ENCODE measurements around the gene TRIO.

The TRIO gene

DNA sequence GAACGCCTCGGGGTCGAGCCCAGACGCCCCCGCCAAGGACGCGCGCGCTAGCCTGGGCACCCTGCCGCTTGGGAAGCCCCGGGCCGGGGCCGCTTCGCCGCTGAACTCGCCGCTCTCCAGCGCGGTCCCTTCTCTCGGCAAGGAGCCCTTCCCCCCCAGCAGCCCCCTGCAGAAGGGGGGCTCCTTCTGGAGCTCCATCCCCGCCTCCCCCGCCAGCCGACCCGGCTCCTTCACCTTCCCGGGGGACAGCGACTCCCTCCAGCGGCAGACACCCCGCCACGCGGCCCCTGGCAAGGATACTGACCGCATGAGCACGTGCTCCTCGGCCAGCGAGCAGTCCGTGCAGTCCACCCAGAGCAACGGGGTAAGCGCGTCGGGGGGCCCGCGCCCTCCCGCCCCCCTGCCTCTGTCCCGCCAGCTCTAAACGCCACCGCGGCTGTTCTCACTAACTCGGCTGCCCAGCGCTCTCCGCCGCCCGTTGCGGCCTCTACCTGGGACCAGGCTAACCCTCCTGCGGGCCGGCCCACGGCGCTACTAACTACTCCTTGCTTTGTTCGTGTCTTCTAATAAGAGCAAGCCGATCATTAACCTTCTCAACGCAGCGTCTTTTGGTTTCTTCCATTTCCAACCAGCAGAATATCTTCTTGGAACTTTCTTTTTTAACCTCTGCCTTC lies 344.9 kb downstream of the TRIO start:
- TF ChIP-seq CTCF (conservative IDR thresholded peaks at IDR 0.05; ENCODE audit: low read depth, low read length) = no peak
- H3K4me3 ChIP-seq (ENCODE audit: low read depth, low read length) = no peak overlapping the region
- no peak for DNase-seq (ENCODE audit: low read depth)

DNA sequence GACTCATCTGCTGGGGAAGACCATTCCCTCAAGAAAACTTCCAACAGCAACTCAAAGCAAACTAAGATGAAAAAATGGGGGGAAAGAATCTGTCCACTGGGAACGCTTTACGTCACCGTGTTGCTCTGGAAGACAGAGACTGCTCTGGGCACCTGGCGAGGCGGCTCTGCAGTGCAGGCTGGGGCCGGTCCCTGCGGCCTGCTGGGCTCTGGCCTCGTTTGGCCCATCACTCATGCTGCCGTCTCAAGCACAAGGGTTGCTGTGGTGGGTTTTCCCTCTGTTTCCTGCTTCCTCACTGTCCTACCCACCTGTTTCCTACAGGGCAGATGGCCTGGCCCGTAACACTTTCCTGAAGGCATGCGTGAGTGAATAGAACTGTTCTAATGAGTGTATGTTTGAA lies 345.6 kb downstream of the TRIO start:
- no peak overlapping the region for H3K4me3 ChIP-seq (ENCODE audit: low read depth, low read length)
- no peak for DNase-seq (ENCODE audit: low read depth)
- TF ChIP-seq CTCF (conservative IDR thresholded peaks at IDR 0.05; ENCODE audit: low read depth, low read length) = no peak

DNA sequence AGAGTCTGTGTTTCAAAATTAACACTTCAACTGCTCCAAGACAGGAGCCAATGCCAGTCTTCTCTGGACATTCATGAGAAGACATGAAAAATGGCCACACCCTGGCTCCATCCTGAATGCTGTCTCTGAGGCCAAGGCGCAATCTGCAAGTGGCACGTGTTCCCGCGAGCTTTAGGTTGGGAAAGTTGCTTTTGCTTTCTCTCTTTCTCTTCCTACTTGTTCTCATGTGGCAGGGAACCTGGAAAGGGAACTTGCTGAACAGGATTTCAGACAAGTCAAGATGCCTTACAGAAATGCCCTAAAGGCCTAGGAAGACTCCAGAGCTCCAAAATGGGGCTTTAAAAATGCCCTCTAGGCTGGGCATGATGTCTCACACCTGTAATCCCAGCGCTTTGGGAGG lies 346.5 kb downstream of the TRIO start:
- no peak for DNase-seq (ENCODE audit: low read depth)
- H3K4me3 ChIP-seq (ENCODE audit: low read depth, low read length) = no peak overlapping the region
- TF ChIP-seq CTCF (conservative IDR thresholded peaks at IDR 0.05; ENCODE audit: low read depth, low read length) = no peak

DNA sequence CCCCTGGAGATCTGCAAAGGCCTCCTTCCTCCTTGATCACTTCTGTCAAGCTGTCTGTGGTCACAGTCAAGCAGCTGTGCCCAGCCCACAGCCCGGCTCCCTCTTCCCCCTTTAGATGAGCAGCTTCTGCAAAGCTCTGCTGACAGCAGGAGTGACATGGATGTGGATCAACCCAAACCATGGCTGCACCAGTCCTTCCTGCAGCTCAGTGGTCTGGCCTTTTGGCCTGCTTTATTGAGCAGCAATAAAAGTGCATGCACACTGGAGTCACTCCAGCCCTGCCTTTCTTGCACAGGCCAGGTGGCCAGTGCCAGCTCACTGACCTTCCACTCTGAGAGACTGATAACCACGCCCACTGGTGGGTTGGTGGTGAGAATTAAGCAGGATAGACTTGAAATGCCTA lies 347.2 kb downstream of the TRIO start:
- no peak overlapping the region for H3K4me3 ChIP-seq (ENCODE audit: low read depth, low read length)
- DNase-seq (ENCODE audit: low read depth) = no peak
- no peak for TF ChIP-seq CTCF (conservative IDR thresholded peaks at IDR 0.05; ENCODE audit: low read depth, low read length)

DNA sequence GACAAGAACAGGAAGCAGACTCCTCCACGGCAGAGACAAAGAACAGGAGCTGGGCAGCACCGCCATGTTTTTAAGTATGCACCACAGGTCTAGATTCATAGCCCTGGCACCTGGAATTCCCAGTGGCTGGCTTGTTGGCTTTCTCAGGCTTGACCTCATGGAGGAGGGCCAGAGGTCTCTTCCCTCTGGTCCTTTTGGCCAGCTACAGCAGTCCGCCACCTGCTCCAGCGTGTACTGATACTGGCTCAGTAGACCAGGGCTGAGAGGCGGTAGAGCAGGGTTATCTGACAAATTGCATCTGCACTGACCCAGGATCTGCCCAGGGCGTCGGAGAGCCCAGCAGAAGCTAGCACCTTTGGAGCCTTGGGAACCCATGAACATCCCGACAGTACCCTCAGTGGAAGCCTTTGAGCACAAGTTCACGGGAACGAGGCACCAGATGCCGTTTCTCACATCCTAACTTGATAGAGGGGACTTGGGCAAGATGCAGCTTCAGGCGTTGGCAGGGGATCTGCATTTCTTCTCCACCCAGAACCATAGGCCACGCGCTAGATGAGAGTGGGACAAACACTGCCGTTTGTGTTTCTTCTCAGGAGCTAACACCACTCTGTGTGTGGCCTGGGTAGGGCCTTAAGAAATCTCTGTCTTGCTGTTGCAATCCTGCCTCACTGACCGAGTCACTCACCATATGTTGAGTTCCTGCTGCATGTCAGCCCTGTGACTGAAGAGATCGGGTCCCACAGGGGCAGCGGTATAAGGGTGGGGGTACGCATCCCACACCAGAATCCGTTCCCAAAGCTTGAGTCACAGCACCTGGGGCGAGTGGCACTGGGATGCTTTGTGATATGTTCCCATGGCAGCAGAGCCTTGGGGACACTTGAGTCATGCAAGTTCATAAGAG lies 348.1 kb downstream of the TRIO start:
- DNase-seq (ENCODE audit: low read depth) = peak; percentile 93
- no peak for TF ChIP-seq CTCF (conservative IDR thresholded peaks at IDR 0.05; ENCODE audit: low read depth, low read length)
- no peak overlapping the region for H3K4me3 ChIP-seq (ENCODE audit: low read depth, low read length)

- H3K4me3 ChIP-seq (ENCODE audit: low read depth, low read length) = no peak overlapping the region
- DNase-seq (ENCODE audit: low read depth) = no peak
- TF ChIP-seq CTCF (conservative IDR thresholded peaks at IDR 0.05; ENCODE audit: low read depth, low read length) = no peak
These were observed 349.3 kb downstream of the TRIO start for GRCh38 chr5:14492331-14492964.

Measured in choroid plexus epithelial cell (primary cell).